GM06990 (cell line): ENCODE measurements around the gene STK24.

Source experiments
- DNase-seq: peaks from one replicate; pipeline ENCODE4 v3.0.0-alpha.2; 2011; ENCODE audit not compliant: insufficient read length; ENCODE audit errors: extremely low read depth
- H3K27me3 ChIP-seq: replicated peaks from 2 replicates; pipeline ENCODE4 v1.6.0; 2011; ENCODE audit warnings: low read length; ENCODE audit not compliant: control insufficient read depth, insufficient read depth
- H3K36me3 ChIP-seq: 2 replicates; pipeline ENCODE4 v1.5.1; 2011; ENCODE audit warnings: low read length; ENCODE audit not compliant: control insufficient read depth, insufficient read depth
- H3K4me3 ChIP-seq: replicated peaks from 2 replicates; pipeline ENCODE4 v1.5.1; 2011; ENCODE audit warnings: low read depth, mild to moderate bottlenecking, control low read depth, low read length
- TF ChIP-seq, protein P1 (sequence below): IDR thresholded peaks from 2 replicates; pipeline ENCODE4 v1.5.1; 2011; ENCODE audit warnings: low read length, control low read depth, mild to moderate bottlenecking, inconsistent platforms; ENCODE audit not compliant: insufficient read depth, poor library complexity, severe bottlenecking

Gene STK24

DNA sequence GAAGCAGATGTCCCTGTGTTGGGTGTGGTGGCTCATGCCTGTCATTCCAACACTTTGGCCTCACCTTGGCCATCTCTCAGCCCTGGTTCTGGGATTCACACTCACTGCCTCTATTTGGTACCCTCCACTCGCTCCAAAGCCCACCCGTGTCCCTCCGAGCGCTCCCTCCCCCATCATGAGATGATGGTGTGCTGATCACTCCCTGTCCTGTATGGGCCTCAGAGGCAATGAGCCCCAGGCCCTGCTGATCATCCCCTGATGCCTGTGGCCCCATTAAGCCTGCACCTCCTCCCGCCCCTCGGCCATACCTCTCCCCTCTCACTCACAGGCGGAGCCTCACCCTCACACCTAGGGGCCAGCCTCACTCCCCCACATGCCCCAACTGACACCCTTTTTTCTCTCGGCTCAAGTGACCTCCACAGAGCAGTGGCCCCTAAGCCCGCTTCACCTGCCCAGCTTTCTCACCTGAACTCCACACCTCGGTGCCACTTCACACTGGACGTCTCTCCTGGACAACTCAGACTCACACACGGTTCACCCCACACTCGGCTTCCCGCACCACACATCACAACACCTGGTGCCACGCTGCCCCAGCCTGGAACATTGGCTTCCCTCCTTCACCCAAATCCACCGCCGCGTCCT, 114.5 kb downstream of the STK24 start:
- H3K4me3 ChIP-seq = no peak overlapping the region
- no peak for DNase-seq
- H3K36me3 ChIP-seq = peaks cover 40% of the 10 kb centered on the region

DNA sequence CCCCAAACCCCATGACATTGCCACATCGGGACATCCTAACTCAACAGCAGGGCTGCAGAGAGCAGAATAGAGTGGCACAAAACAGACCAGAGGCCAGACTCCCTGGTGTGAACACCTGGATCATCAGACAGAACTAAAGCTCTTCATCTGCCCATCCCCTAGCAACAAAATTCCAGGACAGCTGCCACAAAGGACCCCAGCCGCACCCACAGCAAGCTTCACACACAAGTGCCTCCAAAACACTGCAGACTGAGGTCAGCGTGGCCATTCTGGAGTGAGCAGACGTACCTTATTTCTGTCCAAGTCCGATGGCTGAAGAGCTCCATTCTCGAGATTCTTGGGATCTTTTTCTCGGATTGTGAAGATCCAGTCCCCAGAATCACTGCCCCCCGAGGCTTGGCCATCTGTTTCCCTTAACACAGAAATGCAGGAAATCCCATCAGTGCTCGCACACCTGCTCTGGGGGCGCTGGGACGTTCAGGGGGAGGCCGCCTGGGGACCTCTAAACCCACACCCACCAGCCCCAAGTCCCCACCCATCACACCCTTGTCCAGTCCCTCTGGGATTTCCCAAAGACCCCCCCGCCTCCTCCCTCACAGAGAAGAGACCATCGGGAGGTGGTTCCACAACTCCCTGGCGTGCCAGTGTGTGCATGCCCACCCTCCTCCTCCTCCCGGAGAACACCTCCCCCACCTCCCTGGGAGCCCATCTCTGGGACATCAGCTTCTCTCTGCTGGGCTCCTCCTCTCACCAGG, 115.2 kb downstream of the STK24 start:
- no peak for DNase-seq
- TF ChIP-seq, protein P1, sequence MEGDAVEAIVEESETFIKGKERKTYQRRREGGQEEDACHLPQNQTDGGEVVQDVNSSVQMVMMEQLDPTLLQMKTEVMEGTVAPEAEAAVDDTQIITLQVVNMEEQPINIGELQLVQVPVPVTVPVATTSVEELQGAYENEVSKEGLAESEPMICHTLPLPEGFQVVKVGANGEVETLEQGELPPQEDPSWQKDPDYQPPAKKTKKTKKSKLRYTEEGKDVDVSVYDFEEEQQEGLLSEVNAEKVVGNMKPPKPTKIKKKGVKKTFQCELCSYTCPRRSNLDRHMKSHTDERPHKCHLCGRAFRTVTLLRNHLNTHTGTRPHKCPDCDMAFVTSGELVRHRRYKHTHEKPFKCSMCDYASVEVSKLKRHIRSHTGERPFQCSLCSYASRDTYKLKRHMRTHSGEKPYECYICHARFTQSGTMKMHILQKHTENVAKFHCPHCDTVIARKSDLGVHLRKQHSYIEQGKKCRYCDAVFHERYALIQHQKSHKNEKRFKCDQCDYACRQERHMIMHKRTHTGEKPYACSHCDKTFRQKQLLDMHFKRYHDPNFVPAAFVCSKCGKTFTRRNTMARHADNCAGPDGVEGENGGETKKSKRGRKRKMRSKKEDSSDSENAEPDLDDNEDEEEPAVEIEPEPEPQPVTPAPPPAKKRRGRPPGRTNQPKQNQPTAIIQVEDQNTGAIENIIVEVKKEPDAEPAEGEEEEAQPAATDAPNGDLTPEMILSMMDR = no peak
- Histone ChIP-seq H3K4me3 (no peak overlapping the region), H3K27me3 (no peaks in the 10 kb centered on the region), H3K36me3 (peaks cover 42% of the 10 kb centered on the region)

More for the DNA sequence above, 114.5 kb downstream of the STK24 start:
- TF ChIP-seq, protein P1 = no peak
- H3K27me3 ChIP-seq = no peaks in the 10 kb centered on the region

DNA sequence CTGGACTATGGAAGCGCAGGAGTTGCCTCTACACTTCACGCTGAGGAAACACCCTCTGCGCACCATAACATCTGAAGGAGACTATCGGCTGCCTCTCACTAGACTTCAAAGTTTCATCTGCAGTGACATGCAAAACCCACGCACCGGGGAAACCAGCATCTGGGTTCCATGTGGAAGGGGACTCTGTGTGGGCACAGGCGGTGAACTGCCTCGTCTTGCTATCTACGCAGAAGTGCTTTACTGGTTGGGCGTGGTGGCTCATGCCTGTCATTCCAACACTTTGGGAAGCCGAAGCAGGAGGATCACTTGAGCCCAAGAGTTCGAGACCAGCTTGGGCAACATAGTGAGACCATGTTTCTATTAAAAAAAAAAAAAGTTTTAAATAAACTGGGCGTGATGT, 116.4 kb downstream of the STK24 start:
- H3K36me3 ChIP-seq = peaks cover 46% of the 10 kb centered on the region
- no peak for DNase-seq
- TF ChIP-seq, protein P1 = no peak
- no peak overlapping the region for H3K4me3 ChIP-seq
- H3K27me3 ChIP-seq = no peaks in the 10 kb centered on the region

DNA sequence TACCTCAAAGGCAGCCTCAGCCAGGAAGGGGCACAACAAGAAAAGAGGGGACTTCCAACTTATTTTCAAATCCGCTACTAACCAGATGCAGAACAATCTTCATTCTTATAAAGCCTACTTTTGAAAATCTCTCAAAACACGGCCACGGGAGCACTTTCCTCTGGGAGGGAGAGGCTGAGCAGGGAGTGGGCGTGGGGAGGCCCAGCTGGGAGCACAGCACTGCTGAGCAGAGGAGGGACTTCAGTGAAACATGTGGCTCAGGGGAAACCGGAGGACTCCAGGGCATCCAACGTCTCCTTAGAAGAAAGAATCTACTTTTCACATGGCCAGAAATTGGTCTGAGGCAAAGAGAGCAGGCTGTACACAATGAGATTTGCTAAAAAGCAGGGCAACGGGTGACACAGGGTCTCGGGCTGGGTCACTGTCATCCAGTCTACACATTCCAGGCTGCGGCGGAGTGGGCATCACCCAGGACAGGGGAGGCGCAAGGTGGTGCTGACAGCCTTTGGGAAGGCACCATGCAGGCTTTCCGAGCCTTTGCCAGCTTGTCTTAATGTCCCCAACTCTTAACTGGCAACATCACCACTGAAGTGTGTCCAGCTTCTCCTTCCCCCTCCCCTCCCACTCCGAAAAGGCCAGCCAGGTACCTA, 117.1 kb downstream of the STK24 start:
- Histone ChIP-seq H3K36me3 (peaks cover 45% of the 10 kb centered on the region), H3K27me3 (no peaks in the 10 kb centered on the region), H3K4me3 (no peak overlapping the region)
- TF ChIP-seq, protein P1 = no peak
- DNase-seq = no peak

DNA sequence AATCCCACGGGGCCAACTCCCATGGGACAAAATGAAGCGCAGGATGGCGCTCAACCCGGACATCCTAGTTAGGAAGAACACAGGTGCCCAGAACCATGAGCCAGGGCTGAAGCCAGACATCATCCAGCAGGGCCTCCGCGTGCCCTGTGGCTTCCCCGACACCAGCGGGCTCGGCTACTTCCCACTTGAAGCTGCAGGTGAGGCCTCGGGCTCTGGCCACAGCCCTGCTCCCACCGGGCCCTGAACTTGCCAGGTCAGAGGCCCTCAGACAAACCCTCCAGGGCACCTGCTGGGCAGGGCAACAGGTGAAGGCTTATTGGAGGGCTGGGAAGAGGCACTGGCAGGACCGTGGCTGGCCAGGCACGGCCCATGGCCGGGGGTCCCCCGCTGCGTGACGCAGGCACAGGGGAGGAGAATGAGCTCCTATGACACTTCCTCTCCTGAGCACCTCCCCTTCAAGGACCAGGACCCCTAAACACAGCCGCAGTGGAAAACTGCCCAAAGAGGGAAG, 117.7 kb downstream of the STK24 start:
- TF ChIP-seq, protein P1 = no peak
- Histone ChIP-seq H3K27me3 (no peaks in the 10 kb centered on the region), H3K4me3 (no peak overlapping the region), H3K36me3 (peaks cover 47% of the 10 kb centered on the region)
- no peak for DNase-seq
